PC-9 (cell line): ENCODE measurements around the gene TF.

ENCODE experiments used
- EZH2 ChIP-seq: fragments of 200-600 bp; sonication (generic); IDR thresholded peaks from 2 replicates; pipeline ENCODE4 v1.8.0; 2017; ENCODE audit warnings: antibody characterized with exemption, low read depth
- TF ChIP-seq, protein P1 (sequence below): fragments of 200-600 bp; sonication (generic); conservative IDR thresholded peaks from 2 replicates; pipeline ENCODE4 v1.6.1; 2017; ENCODE audit warnings: mixed run types, antibody characterized with exemption, mild to moderate bottlenecking, moderate library complexity

DNA sequence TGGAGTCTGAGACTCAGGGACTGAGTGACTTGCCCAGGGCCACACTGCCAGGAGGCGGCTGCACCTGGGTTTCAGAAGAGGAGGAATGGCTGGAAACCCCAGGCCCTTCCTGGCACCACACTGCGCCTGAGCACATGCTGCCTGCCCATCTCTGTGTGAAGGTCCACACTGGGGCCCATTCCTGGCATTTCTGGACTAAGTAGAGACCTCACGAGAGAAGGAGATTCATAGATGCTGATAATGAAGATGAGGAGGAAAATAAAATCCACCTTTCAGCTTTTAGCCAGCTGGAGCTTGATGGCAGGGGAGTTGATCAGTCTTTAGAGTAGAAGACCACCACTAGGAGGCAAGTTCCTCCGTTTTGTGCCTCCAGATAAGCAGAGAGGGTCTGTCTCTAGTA lies 40.2 kb upstream of the TF start:
- TF ChIP-seq, protein P1, sequence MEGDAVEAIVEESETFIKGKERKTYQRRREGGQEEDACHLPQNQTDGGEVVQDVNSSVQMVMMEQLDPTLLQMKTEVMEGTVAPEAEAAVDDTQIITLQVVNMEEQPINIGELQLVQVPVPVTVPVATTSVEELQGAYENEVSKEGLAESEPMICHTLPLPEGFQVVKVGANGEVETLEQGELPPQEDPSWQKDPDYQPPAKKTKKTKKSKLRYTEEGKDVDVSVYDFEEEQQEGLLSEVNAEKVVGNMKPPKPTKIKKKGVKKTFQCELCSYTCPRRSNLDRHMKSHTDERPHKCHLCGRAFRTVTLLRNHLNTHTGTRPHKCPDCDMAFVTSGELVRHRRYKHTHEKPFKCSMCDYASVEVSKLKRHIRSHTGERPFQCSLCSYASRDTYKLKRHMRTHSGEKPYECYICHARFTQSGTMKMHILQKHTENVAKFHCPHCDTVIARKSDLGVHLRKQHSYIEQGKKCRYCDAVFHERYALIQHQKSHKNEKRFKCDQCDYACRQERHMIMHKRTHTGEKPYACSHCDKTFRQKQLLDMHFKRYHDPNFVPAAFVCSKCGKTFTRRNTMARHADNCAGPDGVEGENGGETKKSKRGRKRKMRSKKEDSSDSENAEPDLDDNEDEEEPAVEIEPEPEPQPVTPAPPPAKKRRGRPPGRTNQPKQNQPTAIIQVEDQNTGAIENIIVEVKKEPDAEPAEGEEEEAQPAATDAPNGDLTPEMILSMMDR, result no peak
- no peak for TF ChIP-seq EZH2
